Measurements from ENCODE around the gene UGT1A3. TPM values are rescaled to one million over a fixed set of nuclear protein-coding genes. Genes with fewer than 3 reads are reported as not detected.

The UGT1A3 gene
- polyA plus RNA-seq, 1 donor = not detected

- no peak for DNase-seq
These were observed 67.4 kb downstream of the UGT1A3 start for GRCh38 chr2:233796254-233796653.

DNA sequence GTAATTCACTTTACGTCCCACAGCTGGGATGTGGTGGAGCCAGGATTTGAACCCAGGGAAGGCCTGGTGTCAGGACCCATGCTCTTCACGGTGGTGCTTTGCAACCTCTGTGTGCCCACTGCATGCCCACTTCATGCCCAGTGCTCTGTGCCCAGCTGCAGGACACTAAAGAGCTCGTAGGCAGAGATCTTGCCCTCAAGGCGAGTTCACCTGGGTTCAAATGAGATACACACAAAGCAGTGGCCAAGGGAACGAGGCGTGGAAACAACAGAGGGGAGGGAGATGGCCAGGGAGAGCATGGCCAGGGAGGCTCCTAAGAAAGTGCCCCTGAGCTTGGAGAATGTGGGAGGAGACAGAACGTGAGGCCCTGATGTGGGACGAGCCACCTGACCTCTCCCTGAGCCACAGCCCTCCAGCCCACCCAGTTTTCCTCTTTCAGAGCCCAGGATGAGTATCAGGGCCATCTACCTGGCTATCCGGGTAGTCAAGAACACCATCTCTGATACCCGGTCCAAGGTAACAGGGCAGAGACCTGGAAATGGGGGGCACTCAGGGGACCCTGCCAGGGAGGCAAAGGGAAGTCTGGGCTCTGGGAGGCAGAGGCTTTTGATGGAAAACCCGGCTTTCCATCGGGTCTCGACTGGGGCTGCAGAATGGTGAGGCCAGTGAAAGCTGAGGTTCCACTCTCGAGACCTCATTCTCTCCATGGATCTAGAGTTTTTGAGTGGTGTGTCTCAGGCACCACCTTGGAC is 69.7 kb downstream of the UGT1A3 start:
- no peak for DNase-seq

- no peak for DNase-seq
These were observed 70.3 kb downstream of the UGT1A3 start for GRCh38 chr2:233799087-233799665.

DNA sequence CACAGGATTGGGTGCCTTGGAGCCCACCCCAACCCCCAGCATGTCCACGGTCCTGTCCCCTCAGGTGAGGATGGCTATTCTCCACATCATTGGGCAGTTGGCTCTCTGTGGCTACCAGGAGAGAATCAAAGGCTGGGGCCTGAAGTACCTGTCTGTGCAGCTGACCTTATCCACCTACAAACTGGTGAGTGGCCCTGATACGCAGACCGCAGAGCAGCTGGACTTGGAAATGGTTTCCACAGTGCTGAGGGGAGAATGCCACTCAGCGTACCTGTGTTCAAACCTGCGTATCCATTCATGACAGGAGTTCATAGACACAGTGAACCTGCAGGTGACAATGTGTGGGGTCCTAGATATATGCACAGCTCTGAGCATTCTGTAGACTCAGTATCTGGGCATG is 70.9 kb downstream of the UGT1A3 start:
- no peak for DNase-seq

DNA sequence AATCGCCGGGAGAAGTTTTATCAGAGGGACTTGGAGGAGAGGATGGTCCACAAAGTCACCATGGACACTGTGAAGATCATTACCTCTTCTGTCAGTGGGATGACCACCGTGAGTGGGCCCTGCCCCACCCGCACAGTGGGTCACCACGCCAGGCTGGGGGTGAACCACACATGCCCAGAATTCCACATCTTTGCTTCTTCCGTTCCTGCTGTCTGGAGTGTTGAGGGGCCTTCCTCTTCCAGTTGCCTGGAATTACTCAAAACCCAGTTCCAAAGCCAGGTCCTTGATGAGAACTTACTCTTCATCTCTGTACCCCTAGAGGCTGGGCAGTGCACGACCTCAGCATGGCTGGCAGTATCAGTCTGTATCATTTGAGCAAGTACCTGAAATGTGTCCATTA is 71.4 kb downstream of the UGT1A3 start:
- no peak for DNase-seq

DNA sequence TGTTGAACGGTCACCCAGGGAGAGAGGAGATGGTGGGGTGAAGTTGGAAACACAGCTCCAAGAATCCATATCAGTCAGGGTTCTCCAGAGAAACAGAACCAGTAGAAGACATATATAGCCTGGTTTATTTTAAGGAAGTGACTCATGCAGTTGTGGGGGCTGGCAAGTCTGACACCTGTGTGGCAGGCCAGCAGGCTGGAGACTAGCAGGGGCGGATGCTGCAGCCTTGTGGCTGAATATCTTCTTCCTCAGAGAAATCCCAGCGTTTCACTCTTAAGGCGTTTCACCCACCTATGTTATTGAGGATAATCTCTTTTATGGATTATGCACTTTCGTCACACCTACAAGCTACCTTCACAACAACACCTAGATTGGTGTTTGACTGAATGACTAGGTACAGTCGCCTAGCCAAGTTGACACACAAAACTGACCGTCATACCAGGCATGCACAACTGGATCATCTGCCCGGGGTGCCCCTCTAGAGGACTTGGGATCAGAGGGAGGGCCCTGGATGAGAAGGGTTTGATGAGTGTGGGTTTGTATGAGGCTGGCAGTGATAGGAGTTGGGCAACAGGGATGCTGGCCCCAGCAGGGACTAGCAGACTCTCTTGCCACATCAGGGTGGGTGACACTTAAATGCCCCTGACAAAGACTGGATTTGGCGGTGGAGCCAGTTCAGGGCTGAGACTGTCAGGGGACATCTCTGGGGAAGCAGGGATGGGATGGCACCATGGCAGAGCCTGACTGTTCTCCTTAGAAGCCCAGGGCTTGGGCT is 72.7 kb downstream of the UGT1A3 start:
- DNase-seq = no peak

DNA sequence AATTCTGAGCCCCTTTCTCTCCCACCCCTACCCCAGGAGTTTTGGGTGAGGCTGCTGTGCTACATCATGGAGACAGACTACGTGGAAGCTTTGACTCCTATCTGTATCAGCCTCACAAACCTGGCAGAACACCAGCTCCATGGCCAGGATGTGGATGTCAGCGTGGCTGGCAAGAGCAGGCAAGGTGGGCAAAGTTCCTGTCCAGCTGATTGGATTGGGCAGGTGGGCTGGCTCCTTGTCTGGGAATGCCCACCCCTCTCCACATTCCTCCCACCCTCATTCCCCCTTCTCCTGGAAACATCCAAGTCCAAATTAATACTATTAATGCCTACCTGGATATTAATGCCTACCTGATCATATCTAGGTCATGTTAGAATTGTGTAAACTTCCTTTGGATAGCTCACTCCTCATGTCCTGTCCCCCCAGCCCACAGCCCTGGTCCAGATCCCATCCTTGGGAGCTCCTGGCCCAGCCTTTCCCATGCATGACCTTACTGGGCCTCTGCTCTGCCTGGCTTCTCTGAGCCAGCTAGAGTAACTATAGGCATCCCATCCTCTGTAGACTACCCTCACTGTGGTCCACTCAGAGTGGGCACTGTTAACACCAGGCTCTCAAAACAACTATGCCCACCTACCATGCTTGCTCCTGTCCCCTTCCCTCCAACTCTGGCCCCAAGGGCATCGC is 73.4 kb downstream of the UGT1A3 start:
- no peak for DNase-seq

DNA sequence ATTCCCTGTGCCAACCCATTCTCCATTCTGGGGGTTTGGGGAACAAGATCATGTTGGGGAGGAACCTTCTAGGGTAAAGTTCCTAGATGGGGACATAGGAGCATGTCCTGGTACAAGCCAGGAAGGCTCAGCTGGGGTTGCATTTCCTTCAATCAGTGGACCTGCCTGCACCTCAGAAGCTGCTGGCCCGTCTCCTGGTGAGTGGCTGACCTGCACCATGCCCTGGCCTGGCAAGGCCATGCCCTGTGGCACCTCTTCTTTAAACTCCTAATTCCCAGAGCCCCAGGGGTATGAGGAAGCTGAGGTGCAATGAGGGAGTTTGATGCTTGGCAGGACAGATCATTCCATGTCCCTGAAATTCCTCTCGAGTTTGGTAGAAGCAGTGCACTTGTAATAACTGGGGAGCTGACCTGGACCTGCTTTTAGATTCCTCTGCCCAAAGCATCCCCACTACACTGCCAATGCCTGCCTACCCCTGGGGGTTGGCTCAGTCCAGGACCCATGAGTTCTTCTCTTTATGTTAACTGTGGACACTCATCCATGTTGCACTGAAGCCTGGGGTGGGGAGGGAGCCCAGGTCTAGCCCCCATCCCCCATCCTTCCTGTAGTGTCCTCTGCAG is 74.6 kb downstream of the UGT1A3 start:
- no peak for DNase-seq

GRCh38 chr2:233803994-233804393 is 75.2 kb downstream of the UGT1A3 start:
- no peak for DNase-seq

DNA sequence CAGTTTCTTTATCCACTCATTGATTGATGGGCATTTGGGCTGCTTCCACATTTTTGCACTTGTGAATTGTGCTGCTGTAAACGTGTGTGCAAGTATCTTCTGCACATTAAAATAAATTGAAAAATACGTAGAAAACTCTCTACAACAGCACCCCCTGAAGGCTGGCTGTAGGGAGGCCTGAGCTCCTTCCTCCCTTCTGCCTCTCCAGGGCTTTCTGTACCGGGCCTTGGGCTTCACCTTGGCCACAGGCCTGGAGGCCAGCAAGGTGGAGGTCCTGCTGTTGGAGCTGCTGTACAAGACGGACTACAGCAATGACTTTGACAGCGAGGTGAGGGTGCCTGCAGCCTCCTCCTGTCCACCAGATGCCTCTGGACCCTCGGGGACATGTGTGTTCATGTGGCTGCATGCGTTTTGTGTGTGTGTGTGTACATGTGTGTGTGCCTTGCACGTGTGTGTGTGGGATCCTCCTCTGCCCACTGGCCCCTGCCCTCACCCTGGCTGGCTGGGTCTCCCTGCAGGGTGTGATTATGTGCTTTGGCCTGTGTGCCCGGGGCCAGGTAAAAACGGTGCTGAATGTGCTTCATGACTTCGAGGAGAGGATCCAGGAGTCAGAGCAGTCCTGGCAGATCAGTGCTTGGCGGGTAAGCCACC is 78.5 kb downstream of the UGT1A3 start:
- no peak for DNase-seq

GRCh38 chr2:233807966-233808935 is 79.4 kb downstream of the UGT1A3 start:
- no peak for DNase-seq

GRCh38 chr2:233810385-233810784 is 81.5 kb downstream of the UGT1A3 start:
- no peak for DNase-seq

- no peak for DNase-seq
These were observed 82.2 kb downstream of the UGT1A3 start for GRCh38 chr2:233811087-233811486.

- DNase-seq = no peak
These were observed 82.9 kb downstream of the UGT1A3 start for GRCh38 chr2:233811732-233812131.

DNA sequence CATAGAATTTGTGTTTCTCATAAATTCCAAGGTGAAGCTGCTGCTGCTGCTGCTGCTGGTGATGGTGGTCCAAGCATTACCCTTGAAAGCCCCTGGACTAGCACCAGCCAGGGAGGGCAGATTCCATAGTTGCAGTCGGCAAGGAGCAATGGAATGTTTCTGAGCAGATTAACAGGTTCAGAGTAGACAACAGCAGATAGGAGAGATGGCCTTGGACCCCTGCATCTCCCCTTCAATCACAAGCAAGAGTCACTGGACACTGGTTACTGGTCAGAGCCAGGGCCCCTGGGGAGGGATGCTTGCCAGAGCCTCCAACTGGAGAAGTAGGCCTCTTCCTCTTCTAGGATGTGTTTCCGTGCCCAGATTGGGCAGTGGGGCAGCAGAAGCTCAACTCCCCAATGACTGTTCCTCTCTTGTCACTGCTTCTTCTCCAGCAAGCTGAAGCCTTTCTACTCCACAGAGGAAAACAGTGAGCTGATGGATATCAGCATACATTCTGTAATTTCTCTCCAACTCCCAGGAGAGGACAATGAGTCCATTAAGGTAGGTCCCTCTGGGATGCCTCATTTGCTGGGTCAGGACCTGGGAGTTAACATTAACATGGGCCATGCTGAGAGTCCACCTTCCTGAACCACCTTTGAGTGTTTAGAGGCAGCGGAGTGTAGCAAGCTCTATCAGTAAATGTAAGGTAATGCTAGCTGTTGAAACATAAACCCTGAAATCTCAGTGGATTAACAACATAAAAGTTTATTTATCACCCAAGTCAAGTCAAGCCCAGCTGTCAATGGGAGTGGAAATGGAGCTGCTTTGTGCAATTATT is 84.6 kb downstream of the UGT1A3 start:
- DNase-seq = peak; percentile 55

- DNase-seq = no peak
These were observed 85.4 kb downstream of the UGT1A3 start for GRCh38 chr2:233814056-233814835.

DNA sequence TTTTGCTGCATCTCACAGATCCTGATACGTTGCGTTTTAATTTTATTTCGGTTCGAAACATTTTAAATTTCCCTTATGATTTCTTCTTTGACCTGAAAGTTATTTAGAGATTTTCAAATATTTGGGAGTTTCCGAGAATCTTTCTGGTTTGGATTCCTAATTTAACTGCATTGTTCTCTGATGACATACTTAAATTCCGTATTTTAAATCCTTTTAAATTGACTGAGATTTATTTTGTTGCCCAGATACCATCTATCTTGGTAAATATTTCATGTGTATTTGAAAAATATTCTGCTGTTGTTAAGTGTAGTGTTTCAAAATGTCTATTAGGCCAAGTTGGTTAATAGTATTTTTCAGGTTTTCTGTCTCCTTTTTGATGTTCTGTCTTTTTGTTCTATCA is 87.0 kb downstream of the UGT1A3 start:
- no peak for DNase-seq

- DNase-seq = no peak
These were observed 87.5 kb downstream of the UGT1A3 start for GRCh38 chr2:233816334-233816733.

GRCh38 chr2:233816771-233817170 is 87.9 kb downstream of the UGT1A3 start:
- no peak for DNase-seq
